Hematopoietic multipotent progenitor cell (in vitro differentiated cells): ENCODE measurements around the gene KCTD13. TPM values are rescaled to one million over a fixed set of nuclear protein-coding genes. Genes with fewer than 3 reads are reported as not detected.

ENCODE experiments used
- total RNA-seq: library from RNA; depleted of rRNA; stranded (reverse); fragments of >200 nt; gene quantifications from one replicate; pipeline ENCODE4 v1.2.3, GENCODE V29; 2012

Gene KCTD13
- total RNA-seq, 1 donor, result 11.3 TPM

Other genes with a start within 250 kb of the KCTD13 start
- gene QPRT, start 247.0 kb downstream of the KCTD13 start, total RNA-seq, result 12.9 TPM
- gene C16orf54, start 180.2 kb downstream of the KCTD13 start, total RNA-seq, result 64.9 TPM
- gene ZG16, start 148.0 kb downstream of the KCTD13 start, total RNA-seq, result not detected
- 73.8 TPM for gene KIF22, start 135.5 kb downstream of the KCTD13 start, total RNA-seq
- 711 TPM for gene MAZ, start 119.7 kb downstream of the KCTD13 start, total RNA-seq
- 0.27 TPM for gene PRRT2, start 114.0 kb downstream of the KCTD13 start, total RNA-seq
- gene PAGR1, start 110.1 kb downstream of the KCTD13 start, total RNA-seq, result 24.5 TPM
- gene MVP, start 105.8 kb downstream of the KCTD13 start, total RNA-seq, result 118 TPM
- gene CDIPT, start 63.0 kb downstream of the KCTD13 start, total RNA-seq, result 106 TPM
- 1.3 TPM for gene SEZ6L2, start 26.7 kb downstream of the KCTD13 start, total RNA-seq
- gene ASPHD1, start 25.7 kb downstream of the KCTD13 start, total RNA-seq, result 0.27 TPM
- gene TMEM219, start 35.9 kb upstream of the KCTD13 start, total RNA-seq, result 64.6 TPM
- 29.1 TPM for gene TAOK2, start 47.6 kb upstream of the KCTD13 start, total RNA-seq
- gene HIRIP3, start 69.4 kb upstream of the KCTD13 start, total RNA-seq, result 9.4 TPM
- 21.8 TPM for gene INO80E, start 70.0 kb upstream of the KCTD13 start, total RNA-seq
- gene DOC2A, start 84.8 kb upstream of the KCTD13 start, total RNA-seq, result 1.1 TPM
- not detected for gene C16orf92, start 97.0 kb upstream of the KCTD13 start, total RNA-seq
- 0.54 TPM for gene TLCD3B, start 105.0 kb upstream of the KCTD13 start, total RNA-seq
- 666 TPM for gene ALDOA, start 139.5 kb upstream of the KCTD13 start, total RNA-seq
- gene PPP4C, start 149.8 kb upstream of the KCTD13 start, total RNA-seq, result 215 TPM
- 2.2 TPM for gene TBX6, start 165.7 kb upstream of the KCTD13 start, total RNA-seq
- 63.6 TPM for gene YPEL3, start 170.0 kb upstream of the KCTD13 start, total RNA-seq
- 1.1 TPM for gene GDPD3, start 187.3 kb upstream of the KCTD13 start, total RNA-seq
- gene MAPK3, start 197.0 kb upstream of the KCTD13 start, total RNA-seq, result 46.9 TPM